ENCODE data around the gene CCDC122. TPM values are rescaled to one million over a fixed set of nuclear protein-coding genes. Genes with fewer than 3 reads are reported as not detected.

The CCDC122 gene
- total RNA-seq, 4 donors from 2014 or later, result 0.16 to 1.7 (median 1.1) TPM; not detected in 1

- Histone ChIP-seq H3K4me3 (no peak overlapping the region), H3K27ac (no peak overlapping the region), H3K36me3 (no peaks in the 10 kb centered on the region), H3K27me3 (no peaks in the 10 kb centered on the region), H3K4me1 (no peaks in the 10 kb centered on the region), H3K9me3 (no peaks in the 10 kb centered on the region)
- no peak for TF ChIP-seq CTCF (IDR thresholded peaks at IDR 0.05 in 4 of 5, conservative IDR thresholded peaks at IDR 0.05 in 1 of 5)
- no peak for TF ChIP-seq POLR2A (IDR thresholded peaks at IDR 0.05)
- in situ Hi-C loops (cut with MboI; ENCODE audit: low sequenced_read_pairs in 4 of 4), result loop anchor here in 3 of 4 donors (25.0 kb wide), 1 partner anchor 1278 kb away; no protein-coding TSS in a partner anchor
- intact Hi-C loops (cut with DNase I; ENCODE audit: low total_unique reads), result no loop called here
- ATAC-seq (no peak), DNase-seq (no peak)
These were observed 14.6 kb downstream of the CCDC122 start for GRCh38 chr13:43864921-43865320.

- Histone ChIP-seq H3K4me1 (no peaks in the 10 kb centered on the region), H3K27ac (no peak overlapping the region), H3K4me3 (no peak overlapping the region), H3K27me3 (no peaks in the 10 kb centered on the region), H3K9me3 (no peaks in the 10 kb centered on the region), H3K36me3 (no peaks in the 10 kb centered on the region)
- no peak for TF ChIP-seq POLR2A (IDR thresholded peaks at IDR 0.05)
- TF ChIP-seq CTCF (IDR thresholded peaks at IDR 0.05 in 4 of 5, conservative IDR thresholded peaks at IDR 0.05 in 1 of 5), result no peak
- ATAC-seq, result no peak
- in situ Hi-C loops (cut with MboI; ENCODE audit: low sequenced_read_pairs in 4 of 4) (loop anchor here in 3 of 4 donors (25.0 kb wide), 1 partner anchor 1275 kb away; no protein-coding TSS in a partner anchor), intact Hi-C loops (cut with DNase I; ENCODE audit: low total_unique reads) (no loop called here)
- DNase-seq, result no peak
These were observed 17.7 kb downstream of the CCDC122 start for GRCh38 chr13:43861863-43862262.

- no peaks in the 10 kb centered on the region for H3K36me3 ChIP-seq
- DNase-seq (no peak), ATAC-seq (no peak)
- intact Hi-C loops (cut with DNase I; ENCODE audit: low total_unique reads), result no loop called here
- H3K4me1 ChIP-seq, result no peaks in the 10 kb centered on the region
- no peak overlapping the region for H3K4me3 ChIP-seq
- H3K27ac ChIP-seq, result no peak overlapping the region
- no peaks in the 10 kb centered on the region for H3K27me3 ChIP-seq
- in situ Hi-C loops (cut with MboI; ENCODE audit: low sequenced_read_pairs in 4 of 4), result loop anchor here in 3 of 4 donors (25.0 kb wide), 1 partner anchor 1266 kb away; no protein-coding TSS in a partner anchor
- peaks cover 0 to 22% (median 0%) of the 10 kb centered on the region in 3 donors for H3K9me3 ChIP-seq
- no peak for TF ChIP-seq CTCF (IDR thresholded peaks at IDR 0.05 in 4 of 5, conservative IDR thresholded peaks at IDR 0.05 in 1 of 5)
- no peak for TF ChIP-seq POLR2A (IDR thresholded peaks at IDR 0.05)
These were observed 26.6 kb downstream of the CCDC122 start for GRCh38 chr13:43852923-43853404.

DNA sequence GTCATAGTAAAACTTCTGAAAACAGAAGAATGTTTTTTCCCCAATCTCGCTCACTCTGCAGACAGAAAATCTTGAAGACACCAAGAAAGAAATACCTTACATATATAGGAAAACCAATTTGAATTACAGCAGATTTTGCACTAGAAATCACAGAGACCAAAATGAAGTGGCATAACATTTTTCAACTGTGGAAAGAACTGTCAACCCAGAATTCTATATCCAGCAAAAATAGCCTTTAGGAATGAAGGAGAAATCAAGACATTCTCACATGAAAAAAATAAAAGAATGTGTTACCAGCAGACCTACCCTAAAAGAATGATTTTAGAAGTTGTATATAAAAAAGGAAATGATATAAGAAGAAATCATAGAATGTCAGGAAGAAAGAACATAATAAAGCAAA, 28.7 kb downstream of the CCDC122 start:
- ATAC-seq (no peak), DNase-seq (no peak)
- H3K4me1 ChIP-seq, result no peaks in the 10 kb centered on the region
- no peak for TF ChIP-seq POLR2A (IDR thresholded peaks at IDR 0.05)
- TF ChIP-seq CTCF (IDR thresholded peaks at IDR 0.05 in 4 of 5, conservative IDR thresholded peaks at IDR 0.05 in 1 of 5), result no peak
- no peaks in the 10 kb centered on the region for H3K36me3 ChIP-seq
- no peaks in the 10 kb centered on the region for H3K27me3 ChIP-seq
- H3K27ac ChIP-seq, result no peak overlapping the region
- H3K4me3 ChIP-seq, result no peak overlapping the region
- in situ Hi-C loops (cut with MboI; ENCODE audit: low sequenced_read_pairs in 4 of 4), result loop anchor here in 3 of 4 donors (25.0 kb wide), 1 partner anchor 1264 kb away; no protein-coding TSS in a partner anchor
- H3K9me3 ChIP-seq, result peaks cover 0 to 22% (median 0%) of the 10 kb centered on the region in 3 donors
- intact Hi-C loops (cut with DNase I; ENCODE audit: low total_unique reads), result no loop called here

All from gastrocnemius medialis (tissue), 4 donors.